ENCODE results near the gene GPRC5B.

GPRC5B gene

DNA sequence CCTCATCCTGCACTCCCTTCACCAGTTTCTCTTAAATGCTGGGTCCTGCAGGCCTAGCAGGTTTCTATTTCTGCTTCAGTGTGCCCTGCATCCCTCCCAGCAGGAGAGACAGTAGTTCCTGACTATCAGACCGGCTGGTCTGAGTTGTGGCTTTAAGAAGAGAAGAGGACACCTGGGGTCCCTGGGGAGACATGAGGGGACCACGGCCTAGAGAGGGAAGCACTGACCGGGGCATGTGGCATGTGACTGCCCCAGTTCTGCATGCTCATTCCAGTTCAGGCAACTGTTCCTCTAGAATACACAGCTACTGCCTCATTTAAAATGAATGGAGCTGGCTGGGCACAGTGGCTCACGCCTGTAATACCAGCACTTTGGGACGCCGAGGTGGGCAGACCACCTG is 61.3 kb downstream of the GPRC5B start:
- H3K27me3 ChIP-seq (replicated peaks; ENCODE audit: control insufficient read depth, insufficient read depth, low read length) = no peaks in the 10 kb centered on the region
- H3K4me3 ChIP-seq (replicated peaks; ENCODE audit: low read depth, low read length) = no peak overlapping the region
- no peak for DNase-seq (ENCODE audit: extremely low read depth, insufficient read length)
- H3K36me3 ChIP-seq (ENCODE audit: control insufficient read depth, insufficient read depth, low read length) = no peaks in the 10 kb centered on the region
- TF ChIP-seq, protein P1, sequence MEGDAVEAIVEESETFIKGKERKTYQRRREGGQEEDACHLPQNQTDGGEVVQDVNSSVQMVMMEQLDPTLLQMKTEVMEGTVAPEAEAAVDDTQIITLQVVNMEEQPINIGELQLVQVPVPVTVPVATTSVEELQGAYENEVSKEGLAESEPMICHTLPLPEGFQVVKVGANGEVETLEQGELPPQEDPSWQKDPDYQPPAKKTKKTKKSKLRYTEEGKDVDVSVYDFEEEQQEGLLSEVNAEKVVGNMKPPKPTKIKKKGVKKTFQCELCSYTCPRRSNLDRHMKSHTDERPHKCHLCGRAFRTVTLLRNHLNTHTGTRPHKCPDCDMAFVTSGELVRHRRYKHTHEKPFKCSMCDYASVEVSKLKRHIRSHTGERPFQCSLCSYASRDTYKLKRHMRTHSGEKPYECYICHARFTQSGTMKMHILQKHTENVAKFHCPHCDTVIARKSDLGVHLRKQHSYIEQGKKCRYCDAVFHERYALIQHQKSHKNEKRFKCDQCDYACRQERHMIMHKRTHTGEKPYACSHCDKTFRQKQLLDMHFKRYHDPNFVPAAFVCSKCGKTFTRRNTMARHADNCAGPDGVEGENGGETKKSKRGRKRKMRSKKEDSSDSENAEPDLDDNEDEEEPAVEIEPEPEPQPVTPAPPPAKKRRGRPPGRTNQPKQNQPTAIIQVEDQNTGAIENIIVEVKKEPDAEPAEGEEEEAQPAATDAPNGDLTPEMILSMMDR (IDR thresholded peaks at IDR 0.05; ENCODE audit: insufficient read depth, low read length, poor library complexity, severe bottlenecking) = no peak

- TF ChIP-seq, protein P1 (IDR thresholded peaks at IDR 0.05; ENCODE audit: insufficient read depth, low read length, poor library complexity, severe bottlenecking) = no peak
- H3K36me3 ChIP-seq (ENCODE audit: control insufficient read depth, insufficient read depth, low read length) = no peaks in the 10 kb centered on the region
- no peak for DNase-seq (ENCODE audit: extremely low read depth, insufficient read length)
- H3K4me3 ChIP-seq (replicated peaks; ENCODE audit: low read depth, low read length) = no peak overlapping the region
- H3K27me3 ChIP-seq (replicated peaks; ENCODE audit: control insufficient read depth, insufficient read depth, low read length) = no peaks in the 10 kb centered on the region
Measured at GRCh38 chr16:19822533-19822932, 62.1 kb downstream of the GPRC5B start.

DNA sequence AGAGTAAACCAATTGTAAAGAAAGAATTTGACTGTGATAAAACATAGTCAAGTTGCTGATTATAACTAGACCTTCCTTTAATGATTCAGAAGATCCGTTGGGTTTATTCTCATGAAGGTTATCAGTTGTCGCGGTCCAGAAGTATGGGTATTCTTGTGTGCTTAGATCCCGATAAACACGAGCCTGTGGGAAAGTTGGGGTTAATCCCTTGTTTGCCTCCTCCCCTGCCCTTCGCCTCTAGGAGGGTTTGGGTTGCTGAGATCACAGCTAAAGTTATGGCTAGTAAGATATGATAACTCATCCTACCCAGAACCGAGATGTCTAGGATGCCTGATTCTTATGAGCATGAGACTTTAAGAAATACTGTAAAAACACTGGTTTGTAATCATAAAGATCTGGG is 66.8 kb downstream of the GPRC5B start:
- TF ChIP-seq, protein P1 (IDR thresholded peaks at IDR 0.05; ENCODE audit: insufficient read depth, low read length, poor library complexity, severe bottlenecking) = no peak
- Histone ChIP-seq H3K36me3 (ENCODE audit: control insufficient read depth, insufficient read depth, low read length) (no peaks in the 10 kb centered on the region), H3K27me3 (replicated peaks; ENCODE audit: control insufficient read depth, insufficient read depth, low read length) (no peaks in the 10 kb centered on the region), H3K4me3 (replicated peaks; ENCODE audit: low read depth, low read length) (no peak overlapping the region)
- no peak for DNase-seq (ENCODE audit: extremely low read depth, insufficient read length)

- Histone ChIP-seq H3K27me3 (replicated peaks; ENCODE audit: control insufficient read depth, insufficient read depth, low read length) (no peaks in the 10 kb centered on the region), H3K36me3 (ENCODE audit: control insufficient read depth, insufficient read depth, low read length) (no peaks in the 10 kb centered on the region), H3K4me3 (replicated peaks; ENCODE audit: low read depth, low read length) (no peak overlapping the region)
- no peak for DNase-seq (ENCODE audit: extremely low read depth, insufficient read length)
- TF ChIP-seq, protein P1 (IDR thresholded peaks at IDR 0.05; ENCODE audit: insufficient read depth, low read length, poor library complexity, severe bottlenecking) = no peak
Measured at GRCh38 chr16:19817122-19817521, 67.5 kb downstream of the GPRC5B start.

DNA sequence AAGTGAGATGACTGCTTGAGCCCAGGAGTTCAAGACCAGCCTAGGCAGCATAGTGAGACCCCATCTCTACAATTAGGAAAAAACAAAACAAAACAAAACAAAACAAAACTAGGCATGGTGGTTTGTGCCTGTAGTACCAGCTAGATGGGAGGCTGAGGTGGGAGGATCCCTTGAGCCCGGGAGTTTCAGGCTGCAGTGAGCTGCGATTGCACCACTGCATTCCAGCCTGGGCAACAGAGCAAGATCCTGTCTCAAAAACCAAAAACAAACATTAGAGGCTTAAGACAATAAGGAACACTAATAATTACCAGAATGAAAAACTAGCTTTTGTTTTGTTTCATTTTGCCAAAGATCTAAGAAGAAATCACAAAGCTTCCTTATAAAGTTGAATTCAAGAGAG is 69.2 kb downstream of the GPRC5B start:
- TF ChIP-seq, protein P1 (IDR thresholded peaks at IDR 0.05; ENCODE audit: insufficient read depth, low read length, poor library complexity, severe bottlenecking) = no peak
- DNase-seq (ENCODE audit: extremely low read depth, insufficient read length) = no peak
- Histone ChIP-seq H3K4me3 (replicated peaks; ENCODE audit: low read depth, low read length) (no peak overlapping the region), H3K27me3 (replicated peaks; ENCODE audit: control insufficient read depth, insufficient read depth, low read length) (no peaks in the 10 kb centered on the region), H3K36me3 (ENCODE audit: control insufficient read depth, insufficient read depth, low read length) (no peaks in the 10 kb centered on the region)

- H3K27me3 ChIP-seq (replicated peaks; ENCODE audit: control insufficient read depth, insufficient read depth, low read length) = no peaks in the 10 kb centered on the region
- no peak for DNase-seq (ENCODE audit: extremely low read depth, insufficient read length)
- TF ChIP-seq, protein P1 (IDR thresholded peaks at IDR 0.05; ENCODE audit: insufficient read depth, low read length, poor library complexity, severe bottlenecking) = no peak
- no peak overlapping the region for H3K4me3 ChIP-seq (replicated peaks; ENCODE audit: low read depth, low read length)
- no peaks in the 10 kb centered on the region for H3K36me3 ChIP-seq (ENCODE audit: control insufficient read depth, insufficient read depth, low read length)
Measured at GRCh38 chr16:19812986-19813385, 71.7 kb downstream of the GPRC5B start.

Measured in GM06990 (cell line).